Measurements from ENCODE around the gene CMSS1. TPM values are rescaled to one million over a fixed set of nuclear protein-coding genes. Genes with fewer than 3 reads are reported as not detected.

Gene CMSS1
- total RNA-seq, 4 donors from 2014 or later: 1.3 to 9.9 (median 2.3) TPM

GRCh38 chr3:100105501-100105900, 287.8 kb downstream of the CMSS1 start:
- no peaks in the 10 kb centered on the region for H3K9me3 ChIP-seq
- H3K27ac ChIP-seq: no peak overlapping the region
- H3K4me1 ChIP-seq: peaks cover 0 to 5% (median 0%) of the 10 kb centered on the region in 4 donors
- DNase-seq: no peak
- no peaks in the 10 kb centered on the region for H3K36me3 ChIP-seq
- no peaks in the 10 kb centered on the region for H3K27me3 ChIP-seq
- TF ChIP-seq CTCF (IDR thresholded peaks at IDR 0.05) (no peak), POLR2A (IDR thresholded peaks at IDR 0.05) (no peak)
- no peak overlapping the region for H3K4me3 ChIP-seq

- no peak for DNase-seq
- Histone ChIP-seq H3K27ac (no peak overlapping the region), H3K9me3 (no peaks in the 10 kb centered on the region), H3K27me3 (no peaks in the 10 kb centered on the region), H3K4me1 (peaks cover 0 to 5% (median 0%) of the 10 kb centered on the region in 4 donors), H3K36me3 (no peaks in the 10 kb centered on the region), H3K4me3 (no peak overlapping the region)
- TF ChIP-seq CTCF (IDR thresholded peaks at IDR 0.05) (no peak), POLR2A (IDR thresholded peaks at IDR 0.05) (no peak)
Observed at GRCh38 chr3:100106094-100106493, 288.4 kb downstream of the CMSS1 start.

DNA sequence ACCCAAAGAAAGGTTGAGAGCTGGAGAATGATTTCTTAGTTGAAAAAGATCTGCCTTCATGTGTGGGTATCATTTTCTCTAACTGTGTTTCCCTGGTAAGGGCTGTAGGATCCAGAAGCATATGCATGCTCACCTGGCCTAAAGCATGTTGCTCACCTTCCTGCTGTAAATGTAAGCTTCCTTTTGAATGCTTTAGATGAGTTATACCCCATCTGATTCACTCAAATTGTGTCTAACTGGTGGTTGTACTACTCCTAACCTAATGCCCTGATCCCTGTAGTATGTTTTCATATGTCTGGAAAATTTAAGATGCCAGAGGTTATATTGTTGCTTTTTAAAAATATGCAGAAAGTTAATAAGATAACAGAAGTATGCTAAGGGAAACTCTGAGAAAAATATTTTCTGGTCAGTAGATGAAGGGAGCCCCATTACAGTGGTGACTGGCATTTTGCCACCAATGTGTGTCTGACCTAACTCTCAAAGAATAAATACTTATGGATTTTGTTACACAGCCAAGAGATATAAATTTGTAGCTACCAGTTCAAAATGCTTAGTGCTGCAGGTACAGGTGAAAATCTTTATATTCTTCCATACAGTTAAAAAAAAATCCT, 289.0 kb downstream of the CMSS1 start:
- Histone ChIP-seq H3K36me3 (no peaks in the 10 kb centered on the region), H3K27ac (no peak overlapping the region), H3K9me3 (no peaks in the 10 kb centered on the region), H3K4me3 (no peak overlapping the region), H3K27me3 (no peaks in the 10 kb centered on the region), H3K4me1 (peaks cover 0 to 5% (median 0%) of the 10 kb centered on the region in 4 donors)
- TF ChIP-seq CTCF (IDR thresholded peaks at IDR 0.05) (no peak), POLR2A (IDR thresholded peaks at IDR 0.05) (no peak)
- no peak for DNase-seq

GRCh38 chr3:100107221-100107814, 289.7 kb downstream of the CMSS1 start:
- Histone ChIP-seq H3K9me3 (no peaks in the 10 kb centered on the region), H3K36me3 (no peaks in the 10 kb centered on the region), H3K27ac (no peak overlapping the region), H3K4me1 (peaks cover 0 to 5% (median 0%) of the 10 kb centered on the region in 4 donors), H3K27me3 (no peaks in the 10 kb centered on the region), H3K4me3 (no peak overlapping the region)
- TF ChIP-seq POLR2A (IDR thresholded peaks at IDR 0.05) (no peak), CTCF (IDR thresholded peaks at IDR 0.05) (no peak)
- no peak for DNase-seq

DNA sequence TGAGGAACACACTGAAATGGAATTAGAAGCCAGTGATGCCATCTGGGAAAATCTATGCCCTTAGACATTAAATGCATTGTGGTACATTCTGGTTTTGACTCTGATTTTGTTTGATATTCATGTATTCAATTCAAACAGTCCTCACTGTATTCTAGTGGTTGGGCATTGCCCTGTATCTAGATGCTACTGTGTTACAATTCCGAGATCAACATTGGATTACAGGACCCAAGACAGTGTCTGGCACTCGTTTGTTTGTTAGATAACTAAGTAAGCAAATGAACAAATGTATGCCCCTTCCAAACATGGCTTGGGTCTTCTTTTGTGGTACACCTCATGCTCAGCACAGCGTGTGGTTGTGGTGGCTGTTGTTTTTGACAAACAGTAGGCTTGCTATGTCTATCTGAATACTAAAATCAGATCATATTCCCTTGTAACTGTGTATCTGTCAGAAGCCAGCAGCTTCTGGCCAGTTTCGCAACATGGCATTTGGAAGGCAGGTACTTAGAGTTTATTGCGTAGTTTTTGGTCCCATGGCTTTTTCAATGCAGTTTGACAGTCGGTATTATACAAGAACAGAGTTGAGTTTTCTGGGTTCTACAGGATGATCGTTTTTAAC, 290.9 kb downstream of the CMSS1 start:
- no peaks in the 10 kb centered on the region for H3K9me3 ChIP-seq
- H3K27ac ChIP-seq: no peak overlapping the region
- TF ChIP-seq CTCF (IDR thresholded peaks at IDR 0.05) (no peak), POLR2A (IDR thresholded peaks at IDR 0.05) (no peak)
- no peak overlapping the region for H3K4me3 ChIP-seq
- peaks cover 0 to 5% (median 0%) of the 10 kb centered on the region in 4 donors for H3K4me1 ChIP-seq
- no peaks in the 10 kb centered on the region for H3K36me3 ChIP-seq
- no peak for DNase-seq
- no peaks in the 10 kb centered on the region for H3K27me3 ChIP-seq

Measured in Peyer's patch (tissue), 4 donors.